Measurements from ENCODE around the gene KMO. TPM values are rescaled to one million over a fixed set of nuclear protein-coding genes. Genes with fewer than 3 reads are reported as not detected.
A peak's percentile ranks its signal among the peaks of the same experiment; 100 is the strongest.

KMO gene
- polyA plus RNA-seq, 3 donors = 4.7 to 9.0 (median 6.4) TPM

- peak overlapping the region; percentile 80 for H3K9ac ChIP-seq (ENCODE audit: insufficient read depth, low read length, poor library complexity, severe bottlenecking)
- peak overlapping the region; percentile 90 to 97 (median 94) for H3K27ac Mint-ChIP-seq
- H3K27ac ChIP-seq (ENCODE audit: low read depth in 1 of 2, low read length in 2 of 2) = peak overlapping the region; percentile 79 to 98
- H2AFZ ChIP-seq (ENCODE audit: insufficient read depth, low read depth, low read length, poor library complexity, severe bottlenecking) = peak overlapping the region; percentile 69
- no peak for TF ChIP-seq CTCF (IDR thresholded peaks at IDR 0.05)
- H3K9me3 Mint-ChIP-seq = peaks cover 0 to 9% (median 3%) of the 10 kb centered on the region in 7 donors
- intact Hi-C loops (cut with micrococcal nuclease) = loop anchor here (2.0 to 10.0 kb wide), 7 partner anchors 17 to 281 kb away; partner anchors contain the start of genes CHML (in 1 of the 2) and OPN3 (in 1 of the 2)
- peaks cover 24 to 28% of the 10 kb centered on the region in 2 donors for H3K4me1 ChIP-seq (ENCODE audit: control insufficient read depth in 1 of 2, insufficient read depth in 2 of 2, low read length in 2 of 2)
- H3K4me3 ChIP-seq (replicated peaks in 1 of 3; ENCODE audit: low read depth in 2 of 3, low read length in 3 of 3) = peak overlapping the region in 2 of 3 experiments; percentile 87 to 100
- no peaks in the 10 kb centered on the region for H3K9me3 ChIP-seq (replicated peaks in 1 of 2; ENCODE audit: control insufficient read depth in 1 of 2, insufficient read depth in 1 of 2, low read length in 2 of 2)
- H3K27me3 ChIP-seq (ENCODE audit: control insufficient read depth in 2 of 2, insufficient read depth in 2 of 2, low read length in 2 of 2) = no peaks in the 10 kb centered on the region
- H3K4me2 ChIP-seq (replicated peaks; ENCODE audit: extremely low read depth, low read length, poor library complexity, severe bottlenecking) = peak overlapping the region; percentile 83
- H3K27me3 Mint-ChIP-seq (ENCODE audit: low read depth in 3 of 3) = peaks cover 0 to 2% (median under 1%) of the 10 kb centered on the region in 3 donors
- H4K20me1 ChIP-seq (ENCODE audit: insufficient read depth, low read length) = no peaks in the 10 kb centered on the region
- peak overlapping the region; percentile 64 to 75 for H3K4me3 Mint-ChIP-seq
- 36% methylated on average over 3 of the region's 5 CpGs for WGBS (ENCODE audit: insufficient coverage)
- peaks cover 43% of the 10 kb centered on the region for H3K79me2 ChIP-seq (ENCODE audit: insufficient read depth, low read length)
- DNase-seq = peak; percentile 68 to 88 (median 74)
- peaks cover 16 to 26% of the 10 kb centered on the region in 2 donors for H3K36me3 Mint-ChIP-seq
- peaks cover 29% of the 10 kb centered on the region for H3K4me1 Mint-ChIP-seq
- H3K36me3 ChIP-seq (replicated peaks in 1 of 2; ENCODE audit: control insufficient read depth in 1 of 2, insufficient read depth in 2 of 2, low read length in 2 of 2) = peaks cover 4 to 19% of the 10 kb centered on the region in 2 donors
Measured at GRCh38 chr1:241533326-241534115, 1.3 kb downstream of the KMO start.

- H3K4me1 ChIP-seq (ENCODE audit: control insufficient read depth in 1 of 2, insufficient read depth in 2 of 2, low read length in 2 of 2) = peaks cover 20 to 23% of the 10 kb centered on the region in 2 donors
Measured at GRCh38 chr1:241536304-241536703, 4.1 kb downstream of the KMO start.

More at GRCh38 chr1:241536304-241536703, 4.1 kb downstream of the KMO start:
- no CpG with 5 or more reads among the region's 1 CpG for WGBS (ENCODE audit: insufficient coverage)
- H3K4me3 ChIP-seq (replicated peaks in 1 of 3; ENCODE audit: low read depth in 2 of 3, low read length in 3 of 3) = no peak overlapping the region
- no peak overlapping the region for H3K27ac Mint-ChIP-seq
- H3K4me2 ChIP-seq (replicated peaks; ENCODE audit: extremely low read depth, low read length, poor library complexity, severe bottlenecking) = no peak overlapping the region
- H3K27ac ChIP-seq (ENCODE audit: low read depth in 1 of 2, low read length in 2 of 2) = no peak overlapping the region
- no peak for DNase-seq
- H3K4me1 Mint-ChIP-seq = peaks cover 30% of the 10 kb centered on the region
- no peaks in the 10 kb centered on the region for H3K27me3 ChIP-seq (ENCODE audit: control insufficient read depth in 2 of 2, insufficient read depth in 2 of 2, low read length in 2 of 2)
- H3K27me3 Mint-ChIP-seq (ENCODE audit: low read depth in 3 of 3) = peaks cover 0 to 2% (median 0%) of the 10 kb centered on the region in 3 donors
- H3K79me2 ChIP-seq (ENCODE audit: insufficient read depth, low read length) = peaks cover 46% of the 10 kb centered on the region
- H3K9me3 Mint-ChIP-seq = peaks cover 0 to 9% (median 3%) of the 10 kb centered on the region in 7 donors
- H4K20me1 ChIP-seq (ENCODE audit: insufficient read depth, low read length) = no peaks in the 10 kb centered on the region
- peaks cover 22 to 36% of the 10 kb centered on the region in 2 donors for H3K36me3 Mint-ChIP-seq
- no peak for TF ChIP-seq CTCF (IDR thresholded peaks at IDR 0.05)
- no peak overlapping the region for H2AFZ ChIP-seq (ENCODE audit: insufficient read depth, low read depth, low read length, poor library complexity, severe bottlenecking)
- intact Hi-C loops (cut with micrococcal nuclease) = loop anchor here in 1 of 2 donors (10.0 kb wide), 1 partner anchor 278 kb away; no protein-coding TSS in a partner anchor
- H3K9me3 ChIP-seq (replicated peaks in 1 of 2; ENCODE audit: control insufficient read depth in 1 of 2, insufficient read depth in 1 of 2, low read length in 2 of 2) = no peaks in the 10 kb centered on the region
- H3K9ac ChIP-seq (ENCODE audit: insufficient read depth, low read length, poor library complexity, severe bottlenecking) = no peak overlapping the region
- H3K4me3 Mint-ChIP-seq = no peak overlapping the region
- H3K36me3 ChIP-seq (replicated peaks in 1 of 2; ENCODE audit: control insufficient read depth in 1 of 2, insufficient read depth in 2 of 2, low read length in 2 of 2) = peaks cover 4 to 27% of the 10 kb centered on the region in 2 donors
